B cell (primary cell): ENCODE data around the gene PCDH10. TPM values are rescaled to one million over a fixed set of nuclear protein-coding genes. Genes with fewer than 3 reads are reported as not detected.

ENCODE experiments used
- ATAC-seq: fragments of 200-7000 bp; cut with Tn5 transposase; one replicate; pipeline ENCODE4 v1.10.0; 2021; ENCODE audit warnings: low read depth, mild to moderate bottlenecking, moderate number of reproducible peaks, moderate library complexity
- CTCF ChIA-PET: fragments of 350-600 bp; sonication (Branson Sonifier 250); formaldehyde crosslinking; loops from one replicate; lab custom pipeline; 2021; ENCODE audit warnings: antibody characterized with exemption, inconsistent platforms; lab: Charles Lee
- POLR2A ChIA-PET: fragments of 350-600 bp; sonication (Branson Sonifier 250); formaldehyde crosslinking; loops from one replicate; lab custom pipeline; 2021; ENCODE audit warnings: antibody characterized with exemption; lab: Charles Lee
- DNase-seq: peaks from one replicate; pipeline ENCODE4 v3.0.0; 2013
- H2AFZ ChIP-seq: 2 replicates; pipeline ENCODE4 v1.6.1; 2012; ENCODE audit warnings: mild to moderate bottlenecking, low read depth, low read length; ENCODE audit not compliant: insufficient read depth, poor library complexity, severe bottlenecking
- H3K27ac ChIP-seq, 2 donors: 1 replicate in 1 of 2; 2 replicates in 1 of 2; pipeline ENCODE4 v1.5.1; 2012 to 2013; ENCODE audit warnings: low read length in 2 of 2, mild to moderate bottlenecking in 2 of 2, moderate library complexity in 1 of 2
- H3K27me3 ChIP-seq, 4 experiments: fragments of 200-600 bp in 1 of 4; sonication (generic) in 1 of 4; replicated peaks in 1 of 4; 1 replicate in 2 of 4; 2 replicates in 2 of 4; pipeline versions ENCODE4 v1.6.1 to v1.7.0; 2013 to 2016; ENCODE audit warnings: low read length in 3 of 4, mild to moderate bottlenecking in 2 of 4, mixed read lengths in 1 of 4, moderate library complexity in 1 of 4; ENCODE audit not compliant: insufficient read depth in 4 of 4, control insufficient read depth in 3 of 4; ENCODE audit errors: control extremely low read depth in 1 of 4
- H3K36me3 ChIP-seq, 2 experiments: replicated peaks in 1 of 2; 1 replicate in 1 of 2; 2 replicates in 1 of 2; pipeline versions ENCODE4 v1.6.1 to v1.7.1; 2013; ENCODE audit warnings: low read length in 1 of 2; ENCODE audit not compliant: insufficient read depth in 2 of 2, control insufficient read depth in 1 of 2; ENCODE audit errors: control extremely low read depth in 1 of 2, extremely low read depth in 1 of 2
- H3K4me1 ChIP-seq, 2 donors: fragments of 200-600 bp in 1 of 2; sonication (generic) in 1 of 2; 1 replicate in 1 of 2; 2 replicates in 1 of 2; pipeline versions ENCODE4 v1.5.1 to v1.6.1; 2013 to 2017; ENCODE audit warnings: low read length in 2 of 2; ENCODE audit not compliant: control insufficient read depth in 2 of 2, insufficient read depth in 2 of 2
- H3K4me2 ChIP-seq: replicated peaks from 2 replicates; pipeline ENCODE3; 2012; ENCODE audit warnings: mild to moderate bottlenecking, low read depth, low read length; ENCODE audit not compliant: poor library complexity, severe bottlenecking
- H3K4me3 ChIP-seq, 5 experiments: fragments of 200-600 bp in 1 of 5; sonication (generic) in 1 of 5; 1 replicate in 3 of 5; 2 replicates in 2 of 5; pipeline versions ENCODE4 v1.5.1 to v1.7.0; 2011 to 2016; ENCODE audit warnings: low read length in 4 of 5, mild to moderate bottlenecking in 4 of 5, low read depth in 2 of 5, control low read depth in 1 of 5, moderate library complexity in 1 of 5; ENCODE audit not compliant: insufficient read depth in 1 of 5; ENCODE audit errors: control extremely low read depth in 1 of 5, extremely low read depth in 1 of 5
- H3K79me2 ChIP-seq: fragments of 200-600 bp; sonication (generic); one replicate; pipeline ENCODE4 v1.6.0; 2016; ENCODE audit warnings: low read length; ENCODE audit not compliant: control insufficient read depth, insufficient read depth
- H3K9ac ChIP-seq: fragments of 200-600 bp; sonication (generic); 2 replicates; pipeline ENCODE4 v1.6.1; 2017; ENCODE audit warnings: mild to moderate bottlenecking, low read length, moderate library complexity
- H3K9me3 ChIP-seq, 3 donors: one replicate each; pipeline versions ENCODE4 v1.6.1 to v1.7.1; 2013; ENCODE audit warnings: low read length in 2 of 3; ENCODE audit not compliant: control insufficient read depth in 2 of 3, insufficient read depth in 1 of 3; ENCODE audit errors: control extremely low read depth in 1 of 3
- H4K20me1 ChIP-seq: 2 replicates; pipeline ENCODE4 v1.6.0; 2012; ENCODE audit warnings: mild to moderate bottlenecking, low read length; ENCODE audit not compliant: insufficient read depth, control insufficient read depth, poor library complexity, severe bottlenecking
- H3K27ac Mint-ChIP-seq: one replicate; pipeline ENCODE4 v1.8.0; 2021; ENCODE audit warnings: mixed read lengths
- H3K27me3 Mint-ChIP-seq: one replicate; pipeline ENCODE4 v1.8.0; 2021; ENCODE audit warnings: mixed read lengths
- H3K4me1 Mint-ChIP-seq: one replicate; pipeline ENCODE4 v1.8.0; 2021; ENCODE audit warnings: mixed read lengths
- H3K4me3 Mint-ChIP-seq: one replicate; pipeline ENCODE4 v1.8.0; 2021; ENCODE audit warnings: mixed read lengths
- H3K9me3 Mint-ChIP-seq: one replicate; pipeline ENCODE4 v1.8.0; 2022; ENCODE audit warnings: mixed read lengths; ENCODE audit not compliant: insufficient read depth
- EZH2 ChIP-seq: IDR thresholded peaks from 2 replicates; pipeline ENCODE4 v1.6.1; 2012; ENCODE audit warnings: borderline replicate concordance, low read depth, mild to moderate bottlenecking, moderate library complexity, low read length; ENCODE audit not compliant: insufficient read depth, poor library complexity, severe bottlenecking
- WGBS: methylation state at CpG from one replicate; pipeline ENCODE4 v1.1.5; 2013; ENCODE audit warnings: missing lambda C conversion rate; ENCODE audit not compliant: insufficient coverage; 5-methylcytosine and 5-hydroxymethylcytosine counted together
- intact Hi-C: fragments of 100-400 bp; cut with micrococcal nuclease; formaldehyde crosslinking; loops from one replicate; pipeline ENCODE4 v1.10.0; 2022
- polyA plus RNA-seq: library from polyadenylated mRNA; depleted of rRNA; stranded (reverse); fragments of >200 nt; gene quantifications from 2 replicates; pipeline ENCODE4 v1.2.3, GENCODE V29; 2012
- total RNA-seq, 2 donors: library from RNA; stranded (reverse); fragments of 120-200 nt in 1 of 2; gene quantifications; 1 replicate in 1 of 2; 2 replicates in 1 of 2; pipeline versions ENCODE4 v1.2.3 to v1.2.4, GENCODE V29; 2013 to 2022
- TF ChIP-seq, protein P1 (sequence below): fragments of 200-600 bp; IDR thresholded peaks from one replicate; pipeline ENCODE4 v1.8.0; 2022; ENCODE audit warnings: antibody characterized with exemption, mild to moderate bottlenecking

The PCDH10 gene
- total and polyA plus RNA-seq, 2 donors (not counting 1 experiment from before 2014, with no cell fraction given): not detected

DNA sequence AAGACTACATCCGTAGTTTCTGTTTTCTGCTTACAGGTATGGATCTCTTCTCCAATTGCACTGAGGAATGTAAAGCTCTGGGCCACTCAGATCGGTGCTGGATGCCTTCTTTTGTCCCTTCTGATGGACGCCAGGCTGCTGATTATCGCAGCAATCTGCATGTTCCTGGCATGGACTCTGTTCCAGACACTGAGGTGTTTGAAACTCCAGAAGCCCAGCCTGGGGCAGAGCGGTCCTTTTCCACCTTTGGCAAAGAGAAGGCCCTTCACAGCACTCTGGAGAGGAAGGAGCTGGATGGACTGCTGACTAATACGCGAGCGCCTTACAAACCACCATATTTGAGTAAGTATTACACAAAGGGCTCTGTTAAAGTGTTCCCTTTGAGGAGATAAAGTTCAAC is 13.8 kb downstream of the PCDH10 start:
- no peak overlapping the region for H3K9ac ChIP-seq
- H3K27ac ChIP-seq: no peak overlapping the region
- DNase-seq: no peak
- no peaks in the 10 kb centered on the region for H3K27me3 Mint-ChIP-seq
- H3K9me3 Mint-ChIP-seq: no peaks in the 10 kb centered on the region
- no peak for TF ChIP-seq EZH2
- TF ChIP-seq, protein P1, sequence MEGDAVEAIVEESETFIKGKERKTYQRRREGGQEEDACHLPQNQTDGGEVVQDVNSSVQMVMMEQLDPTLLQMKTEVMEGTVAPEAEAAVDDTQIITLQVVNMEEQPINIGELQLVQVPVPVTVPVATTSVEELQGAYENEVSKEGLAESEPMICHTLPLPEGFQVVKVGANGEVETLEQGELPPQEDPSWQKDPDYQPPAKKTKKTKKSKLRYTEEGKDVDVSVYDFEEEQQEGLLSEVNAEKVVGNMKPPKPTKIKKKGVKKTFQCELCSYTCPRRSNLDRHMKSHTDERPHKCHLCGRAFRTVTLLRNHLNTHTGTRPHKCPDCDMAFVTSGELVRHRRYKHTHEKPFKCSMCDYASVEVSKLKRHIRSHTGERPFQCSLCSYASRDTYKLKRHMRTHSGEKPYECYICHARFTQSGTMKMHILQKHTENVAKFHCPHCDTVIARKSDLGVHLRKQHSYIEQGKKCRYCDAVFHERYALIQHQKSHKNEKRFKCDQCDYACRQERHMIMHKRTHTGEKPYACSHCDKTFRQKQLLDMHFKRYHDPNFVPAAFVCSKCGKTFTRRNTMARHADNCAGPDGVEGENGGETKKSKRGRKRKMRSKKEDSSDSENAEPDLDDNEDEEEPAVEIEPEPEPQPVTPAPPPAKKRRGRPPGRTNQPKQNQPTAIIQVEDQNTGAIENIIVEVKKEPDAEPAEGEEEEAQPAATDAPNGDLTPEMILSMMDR: no peak
- intact Hi-C loops: no loop called here
- no peak overlapping the region for H3K27ac Mint-ChIP-seq
- no peaks in the 10 kb centered on the region for H3K79me2 ChIP-seq
- H3K4me1 ChIP-seq: no peaks in the 10 kb centered on the region
- H3K27me3 ChIP-seq: no peaks in the 10 kb centered on the region
- ChIA-PET POLR2A (no interaction called here), CTCF (no interaction called here)
- H3K4me3 Mint-ChIP-seq: no peak overlapping the region
- no peak overlapping the region for H2AFZ ChIP-seq
- no peak overlapping the region for H3K4me2 ChIP-seq
- 87% methylated on average over 4 of the region's 8 CpGs for WGBS
- no peaks in the 10 kb centered on the region for H4K20me1 ChIP-seq
- no peak for ATAC-seq
- H3K4me3 ChIP-seq: no peak overlapping the region
- H3K4me1 Mint-ChIP-seq: no peaks in the 10 kb centered on the region
- H3K9me3 ChIP-seq: no peaks in the 10 kb centered on the region
- H3K36me3 ChIP-seq: no peaks in the 10 kb centered on the region

DNA sequence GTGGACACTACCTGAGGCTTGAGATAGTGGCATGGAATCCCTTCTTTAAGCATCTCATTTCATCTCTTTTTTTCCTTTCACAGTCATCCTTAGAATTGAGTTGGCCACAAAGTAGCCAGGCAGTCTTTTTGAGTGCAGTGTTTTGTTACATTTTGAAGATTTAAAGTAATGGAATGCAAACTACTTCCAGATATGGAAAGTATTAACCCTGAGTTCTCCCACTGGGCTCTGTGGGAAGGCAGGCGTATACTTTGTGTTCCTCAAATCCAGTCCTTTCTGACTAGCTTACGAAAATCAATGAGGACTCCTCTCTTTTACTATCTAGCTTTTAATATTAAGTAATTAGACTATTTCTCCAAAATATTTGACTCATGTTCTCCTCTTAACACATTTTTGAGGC is 29.9 kb downstream of the PCDH10 start:
- ATAC-seq (no peak), DNase-seq (no peak)
- no peaks in the 10 kb centered on the region for H3K4me1 Mint-ChIP-seq
- Histone ChIP-seq H3K9ac (no peak overlapping the region), H2AFZ (no peak overlapping the region), H3K9me3 (no peaks in the 10 kb centered on the region), H3K36me3 (no peaks in the 10 kb centered on the region), H3K27ac (no peak overlapping the region), H3K4me1 (no peaks in the 10 kb centered on the region), H3K4me3 (no peak overlapping the region), H3K27me3 (no peaks in the 10 kb centered on the region), H3K4me2 (no peak overlapping the region), H4K20me1 (no peaks in the 10 kb centered on the region), H3K79me2 (no peaks in the 10 kb centered on the region)
- no CpG with 5 or more reads among the region's 2 CpGs for WGBS
- no peak overlapping the region for H3K4me3 Mint-ChIP-seq
- POLR2A ChIA-PET: no interaction called here
- no peaks in the 10 kb centered on the region for H3K9me3 Mint-ChIP-seq
- intact Hi-C loops: no loop called here
- H3K27me3 Mint-ChIP-seq: no peaks in the 10 kb centered on the region
- TF ChIP-seq, protein P1: no peak
- TF ChIP-seq EZH2: no peak
- H3K27ac Mint-ChIP-seq: no peak overlapping the region
- CTCF ChIA-PET: no interaction called here
